GM12878 (cell line): ENCODE measurements around the gene SHB. TPM values are rescaled to one million over a fixed set of nuclear protein-coding genes. Genes with fewer than 3 reads are reported as not detected.

Source experiments
- ATAC-seq: fragments of 200-7000 bp; cut with Tn5 transposase; 3 replicates; pipeline ENCODE4 v1.9.1; 2020; ENCODE audit warnings: mild to moderate bottlenecking, moderate library complexity
- BruUV-seq: library from RNA; stranded (reverse); fragments of 400-500 nt; replicated peaks from 2 replicates; lab custom pipeline; 2021; lab: Mats Ljungman, UMichigan
- CTCF ChIA-PET: fragments of 300-600 bp; sonication (Branson Sonifier 250); formaldehyde crosslinking; extraction: SDS; loops from one replicate; lab custom pipeline; 2021; ENCODE audit warnings: inconsistent platforms; lab: Yijun Ruan, JAX
- POLR2A ChIA-PET: fragments of 350-600 bp; formaldehyde crosslinking; extraction: SDS; loops from one replicate; lab custom pipeline; 2021; ENCODE audit warnings: inconsistent platforms; lab: Charles Lee
- RAD21 ChIA-PET: fragments of 300-600 bp; sonication (Branson Sonifier 250); formaldehyde crosslinking; loops from one replicate; lab custom pipeline; 2023; ENCODE audit warnings: antibody characterized with exemption; ENCODE audit not compliant: unreplicated experiment; lab: Charles Lee
- SMC1A ChIA-PET: fragments of 300-600 bp; sonication (Branson Sonifier 250); formaldehyde crosslinking; loops from one replicate; lab custom pipeline; 2023; ENCODE audit not compliant: unreplicated experiment, uncharacterized antibody; lab: Charles Lee
- DNase-seq: peaks from one replicate; pipeline ENCODE4 v3.0.0-alpha.2; 2011; ENCODE audit warnings: low read depth, low spot score
- FAIRE-seq: peaks from 3 replicates; lab custom pipeline; 2011; peaks lifted over from hg19 to GRCh38; lab: Jason Lieb, UNC
- H2AFZ ChIP-seq: 2 replicates; pipeline ENCODE4 v1.6.0; 2011; ENCODE audit warnings: low read depth, low read length, control low read depth; ENCODE audit not compliant: control insufficient read depth
- H3K27ac ChIP-seq: 2 replicates; pipeline ENCODE4 v1.5.1; 2011; ENCODE audit warnings: control low read depth; ENCODE audit not compliant: control insufficient read depth, insufficient read depth
- H3K27me3 ChIP-seq, 2 experiments: replicated peaks in 1 of 2; 2 replicates each; pipeline versions ENCODE4 v1.6.0 to v1.6.1; 2011; ENCODE audit warnings: low read length in 1 of 2; ENCODE audit not compliant: control insufficient read depth in 2 of 2, insufficient read depth in 2 of 2
- H3K36me3 ChIP-seq, 2 experiments: 2 replicates each; pipeline ENCODE4 v1.5.1; 2011; ENCODE audit warnings: low read length in 1 of 2; ENCODE audit not compliant: control insufficient read depth in 2 of 2, insufficient read depth in 2 of 2
- H3K4me1 ChIP-seq: 2 replicates; pipeline ENCODE4 v1.6.1; 2011; ENCODE audit warnings: mild to moderate bottlenecking, low read length, moderate library complexity, mixed read lengths; ENCODE audit not compliant: control insufficient read depth, insufficient read depth
- H3K4me2 ChIP-seq: 2 replicates; pipeline ENCODE4 v1.6.0; 2011; ENCODE audit warnings: control low read depth; ENCODE audit not compliant: control insufficient read depth, insufficient read depth
- H3K4me3 ChIP-seq: fragments of 200-600 bp; sonication (generic); 2 replicates; pipeline ENCODE4 v1.5.1; 2016
- H3K79me2 ChIP-seq: 2 replicates; pipeline ENCODE4 v1.6.0; 2011; ENCODE audit warnings: low read length; ENCODE audit not compliant: control insufficient read depth, insufficient read depth
- H3K9ac ChIP-seq: 2 replicates; pipeline ENCODE4 v1.8.0; 2011; ENCODE audit warnings: low read length, control low read depth, mixed read lengths; ENCODE audit not compliant: control insufficient read depth, insufficient read depth
- H3K9me3 ChIP-seq: replicated peaks from 3 replicates; pipeline ENCODE4 v1.5.1; 2011; ENCODE audit warnings: mild to moderate bottlenecking, low read length; ENCODE audit not compliant: control insufficient read depth, insufficient read depth
- H4K20me1 ChIP-seq: 2 replicates; pipeline ENCODE4 v1.6.0; 2011; ENCODE audit not compliant: control insufficient read depth, insufficient read depth
- CTCF ChIP-seq, 3 experiments: IDR thresholded peaks in 2 of 3; conservative IDR thresholded peaks in 1 of 3; 2 replicates each; pipeline ENCODE4 v1.5.1; 2011; ENCODE audit warnings: low read depth in 3 of 3, low read length in 3 of 3, mild to moderate bottlenecking in 3 of 3, control low read depth in 2 of 3, moderate library complexity in 2 of 3, inconsistent platforms in 1 of 3, mixed read lengths in 1 of 3; ENCODE audit not compliant: control insufficient read depth in 2 of 3, insufficient read depth in 1 of 3; ENCODE audit errors: extremely low read depth in 1 of 3
- CUX1 ChIP-seq: IDR thresholded peaks from 2 replicates; pipeline ENCODE4 v1.6.1; 2012; ENCODE audit warnings: improper control_type of control experiment, low read depth, low read length; ENCODE audit not compliant: insufficient replicate concordance
- DPF2 ChIP-seq: fragments of 450-650 bp; IDR thresholded peaks from 2 replicates; pipeline ENCODE4 v1.6.1; 2017; ENCODE audit warnings: mild to moderate bottlenecking
- HDAC2 ChIP-seq: fragments of 200-600 bp; sonication (generic); IDR thresholded peaks from 2 replicates; pipeline ENCODE4 v1.6.1; 2017
- IRF4 ChIP-seq: IDR thresholded peaks from 2 replicates; pipeline ENCODE4 v1.6.1; 2011; ENCODE audit warnings: low read depth, low read length
- MYC ChIP-seq: IDR thresholded peaks from 2 replicates; pipeline ENCODE4 v1.6.1; 2011; ENCODE audit warnings: mild to moderate bottlenecking, low read length, moderate library complexity, inconsistent platforms; ENCODE audit not compliant: insufficient read depth, insufficient replicate concordance, insufficient read length, severe bottlenecking
- NBN ChIP-seq: fragments of 450-650 bp; IDR thresholded peaks from 2 replicates; pipeline ENCODE4 v1.6.1; 2016
- POLR2AphosphoS2 ChIP-seq: IDR thresholded peaks from 2 replicates; pipeline ENCODE4 v1.6.1; 2011; ENCODE audit warnings: low read depth, mild to moderate bottlenecking, low read length, improper control_type of control experiment, moderate library complexity
- SMAD1 ChIP-seq: fragments of 450-650 bp; IDR thresholded peaks from 2 replicates; pipeline ENCODE4 v1.6.1; 2018; ENCODE audit warnings: mild to moderate bottlenecking, low read depth; ENCODE audit not compliant: partially characterized antibody
- SMC3 ChIP-seq: IDR thresholded peaks from 2 replicates; pipeline ENCODE4 v1.6.1; 2011; ENCODE audit warnings: low read length, improper control_type of control experiment, borderline replicate concordance
- YY1 ChIP-seq: IDR thresholded peaks from 2 replicates; pipeline ENCODE4 v1.6.1; 2011; ENCODE audit warnings: low read depth, mild to moderate bottlenecking, low read length
- ZSCAN29 ChIP-seq: fragments of 450-650 bp; IDR thresholded peaks from 2 replicates; pipeline ENCODE4 v1.6.1; 2017; ENCODE audit warnings: mild to moderate bottlenecking, moderate library complexity
- WGBS: methylation state at CpG from one replicate; pipeline ENCODE4 v1.1.6; 2016; ENCODE audit warnings: low lambda C conversion rate; ENCODE audit not compliant: insufficient replicate concordance, insufficient coverage; ENCODE audit errors: missing lambda C conversion rate; 5-methylcytosine and 5-hydroxymethylcytosine counted together
- in situ Hi-C: fragments of 300-500 bp; cut with MboI; formaldehyde crosslinking; loops from 9 replicates; pipeline ENCODE4 v1.14.3; 2018; ENCODE audit warnings: mixed read lengths
- intact Hi-C: fragments of 100-400 bp; cut with micrococcal nuclease; formaldehyde crosslinking; loops from one replicate; pipeline ENCODE4 v1.14.2; 2022; ENCODE audit not compliant: unreplicated experiment
- polyA plus RNA-seq, 11 experiments: library from polyadenylated mRNA; depleted of rRNA in 4 of 11; unstranded in 6 of 11; stranded (reverse) in 5 of 11; fragments of >200 nt; fragmentation: Nextera tagmentation in 4 of 11; fragmentation: Illumina TruSeq in 1 of 11; extraction: Ambion mirVana in 4 of 11; extraction: Trizol in 1 of 11; gene quantifications; 1 replicate in 1 of 11; 2 replicates in 10 of 11; pipeline versions ENCODE4 v1.2.1 to v1.2.3, GENCODE V29; 2011 to 2016; ENCODE audit warnings: inconsistent platforms in 2 of 11, missing spikeins in 2 of 11, low read depth in 1 of 11
- total RNA-seq, 4 experiments: library from RNA; depleted of rRNA in 3 of 4; stranded (reverse); fragments of >200 nt in 3 of 4; fragmentation: Illumina TruSeq in 1 of 4; extraction: Trizol in 1 of 4; gene quantifications; 2 replicates each; pipeline versions ENCODE4 v1.2.1 to v1.2.3, GENCODE V29; 2013 to 2021

The SHB gene
- total and polyA plus RNA-seq, 10 of the 15 experiments (the other 5 are each of a cell fraction or from before 2014, with no cell fraction given): 0.29 to 6.2 (median 1.3) TPM

GRCh38 chr9:37914154-37914551 lies 154.9 kb downstream of the SHB start (continued):
- no peak for TF ChIP-seq CUX1
- no peak for TF ChIP-seq POLR2AphosphoS2
- no peak for TF ChIP-seq HDAC2
- no peak for TF ChIP-seq NBN

DNA sequence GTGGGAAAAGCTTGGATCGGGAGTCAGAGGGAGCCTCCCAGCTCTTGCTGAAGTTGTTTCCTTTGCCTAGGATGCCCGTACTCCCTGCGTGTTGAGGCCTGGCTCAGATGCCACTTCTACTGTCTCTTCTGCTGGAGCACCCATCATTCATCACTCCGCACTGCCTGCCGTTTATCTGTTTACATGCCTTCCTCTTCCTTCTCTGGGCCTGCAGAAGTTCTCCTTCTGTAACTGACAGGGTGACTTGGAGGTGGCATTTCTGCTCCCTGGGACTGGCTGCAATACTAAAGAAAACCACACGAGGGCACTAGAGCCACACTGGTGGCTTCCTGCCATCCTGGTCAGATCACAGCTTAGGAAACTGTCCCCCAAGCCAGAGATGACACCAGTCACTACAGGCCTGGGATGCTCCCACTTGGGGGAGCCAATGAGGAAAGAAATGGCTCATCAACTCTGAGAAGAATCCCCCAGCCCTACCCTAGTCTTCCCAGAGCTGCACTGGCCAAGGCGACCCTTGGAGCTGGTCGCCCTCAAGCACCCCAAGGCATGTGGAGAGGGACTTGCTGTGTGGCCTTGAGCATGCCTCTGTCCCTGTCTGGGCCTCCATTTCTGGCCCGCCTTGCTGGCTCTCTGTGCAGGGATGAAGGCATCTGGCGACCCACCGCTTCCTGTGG lies 155.4 kb downstream of the SHB start:
- intact Hi-C loops (loop anchor here (1.0 to 2.0 kb wide), 6 partner anchors 155 to 487 kb away; no protein-coding TSS in a partner anchor), in situ Hi-C loops (loop anchor here (5.0 to 25.0 kb wide), 3 partner anchors 249 to 774 kb away; no protein-coding TSS in a partner anchor)
- Histone ChIP-seq H3K27ac (no peak overlapping the region), H3K4me2 (no peak overlapping the region), H3K9ac (no peak overlapping the region), H3K4me1 (no peaks in the 10 kb centered on the region; the same call in 1 of the 2 replicates), H3K36me3 (no peaks in the 10 kb centered on the region), H3K9me3 (no peaks in the 10 kb centered on the region; the same call in 2 of the 3 replicates), H2AFZ (peak overlapping the region; percentile 71), H3K4me3 (no peak overlapping the region), H4K20me1 (no peaks in the 10 kb centered on the region), H3K79me2 (no peaks in the 10 kb centered on the region), H3K27me3 (no peaks in the 10 kb centered on the region)
- WGBS: 21% methylated on average over 11 of the region's 11 CpGs
- DNase-seq (peak; percentile 47), ATAC-seq (peak; percentile 93), FAIRE-seq (peak; percentile 94)
- POLR2A ChIA-PET: interaction anchor here (0.5 to 1.3 kb wide), 3 partner anchors 95 to 147 kb away, joined by 3 to 8 read pairs (median 6); no protein-coding TSS in a partner anchor
- no TSS peak for BruUV-seq
- SMC1A ChIA-PET: interaction anchor here (0.7 to 6.2 kb wide), 38 partner anchors 8 to 519 kb away, joined by 3 to 64 read pairs (median 4); partner anchors contain the start of gene SLC25A51
- RAD21 ChIA-PET: interaction anchor here (0.6 to 5.4 kb wide), 40 partner anchors 9 to 487 kb away, joined by 3 to 51 read pairs (median 4); partner anchors contain the start of genes EXOSC3, POLR1E, SHB and SLC25A51
- CTCF ChIA-PET: interaction anchor here (0.5 to 9.5 kb wide), 52 partner anchors 9 to 759 kb away, joined by 3 to 120 read pairs (median 4); partner anchors contain the start of genes ALDH1B1, SHB and SLC25A51
- no peak for TF ChIP-seq SMAD1
- TF ChIP-seq SMC3: peak; percentile 100
- no peak for TF ChIP-seq ZSCAN29
- peak; percentile 77; the same call in 1 of the 2 replicates for TF ChIP-seq YY1
- no peak for TF ChIP-seq IRF4
- TF ChIP-seq CTCF (IDR thresholded peaks at IDR 0.05 in 2 of 3, conservative IDR thresholded peaks at IDR 0.05 in 1 of 3; ENCODE audit: control insufficient read depth in 2 of 3, extremely low read depth in 1 of 3, insufficient read depth in 1 of 3, low read depth in 3 of 3, low read length in 3 of 3): peak; percentile 96 to 98 (median 97)
- TF ChIP-seq MYC: no peak
- TF ChIP-seq POLR2AphosphoS2: no peak
- no peak for TF ChIP-seq DPF2
